HepG2 (cell line): Measurements from ENCODE around the gene MICB. TPM values are rescaled to one million over a fixed set of nuclear protein-coding genes. Genes with fewer than 3 reads are reported as not detected.

Experiments
- AGO1 ChIP-seq: fragments of 200-400 bp; formaldehyde crosslinking; IDR thresholded peaks from 2 replicates; pipeline ENCODE4 v1.6.1; 2017; ENCODE audit warnings: mild to moderate bottlenecking, low read depth, low read length, moderate library complexity; ENCODE audit not compliant: poor library complexity, severe bottlenecking
- ARID5B ChIP-seq: IDR thresholded peaks from 2 replicates; pipeline ENCODE4 v1.4.0; 2020; ENCODE audit warnings: mild to moderate bottlenecking, missing genetic modification reagents
- ARNT2 ChIP-seq: sonication (generic); formaldehyde crosslinking; IDR thresholded peaks from 2 replicates; pipeline ENCODE4 v1.8.0; 2022; ENCODE audit warnings: mild to moderate bottlenecking, low read depth, missing genetic modification reagents, moderate library complexity
- DRAP1 ChIP-seq: IDR thresholded peaks from 2 replicates; pipeline ENCODE4 v1.6.1; 2016; ENCODE audit warnings: missing genetic modification reagents, missing compliant biosample characterization
- DZIP1 ChIP-seq: sonication (generic); formaldehyde crosslinking; IDR thresholded peaks from 2 replicates; pipeline ENCODE4 v1.5.0; 2020; ENCODE audit warnings: mild to moderate bottlenecking, missing genetic modification reagents
- FOXK2 ChIP-seq: fragments of 450-650 bp; IDR thresholded peaks from 2 replicates; pipeline ENCODE4 v1.6.1; 2016
- GLMP ChIP-seq: sonication (generic); formaldehyde crosslinking; IDR thresholded peaks from 2 replicates; pipeline ENCODE4 v1.9.0; 2021; ENCODE audit warnings: missing genetic modification reagents, mild to moderate bottlenecking, borderline replicate concordance
- GPBP1L1 ChIP-seq: sonication (generic); formaldehyde crosslinking; IDR thresholded peaks from 2 replicates; pipeline ENCODE4 v1.5.0; 2020; ENCODE audit warnings: mild to moderate bottlenecking, missing genetic modification reagents
- IKZF5 ChIP-seq: IDR thresholded peaks from 2 replicates; pipeline ENCODE4 v1.6.1; 2018; ENCODE audit warnings: missing genetic modification reagents, mild to moderate bottlenecking, missing compliant biosample characterization
- MTF2 ChIP-seq: sonication (generic); formaldehyde crosslinking; IDR thresholded peaks from 2 replicates; pipeline ENCODE4 v1.5.0; 2020; ENCODE audit warnings: missing genetic modification reagents, borderline replicate concordance
- THYN1 ChIP-seq: sonication (generic); formaldehyde crosslinking; IDR thresholded peaks from 2 replicates; pipeline ENCODE4 v1.8.1; 2023; ENCODE audit warnings: low read depth, mild to moderate bottlenecking, moderate library complexity, missing genetic modification reagents, borderline replicate concordance
- ZNF30 ChIP-seq: sonication (generic); formaldehyde crosslinking; IDR thresholded peaks from 2 replicates; pipeline ENCODE4 v1.5.0; 2020; ENCODE audit warnings: mild to moderate bottlenecking, missing genetic modification reagents
- ZNF317 ChIP-seq: sonication (generic); formaldehyde crosslinking; IDR thresholded peaks from 2 replicates; pipeline ENCODE4 v1.5.0; 2020; ENCODE audit warnings: mild to moderate bottlenecking, missing genetic modification reagents
- ZNF513 ChIP-seq: sonication (generic); formaldehyde crosslinking; conservative IDR thresholded peaks from 2 replicates; pipeline ENCODE4 v1.5.0; 2020; ENCODE audit warnings: missing genetic modification reagents
- ZNF605 ChIP-seq: sonication (generic); formaldehyde crosslinking; IDR thresholded peaks from 2 replicates; pipeline ENCODE4 v1.8.0; 2022; ENCODE audit warnings: mild to moderate bottlenecking, missing genetic modification reagents
- ZSCAN20 ChIP-seq: sonication (generic); formaldehyde crosslinking; IDR thresholded peaks from 2 replicates; pipeline ENCODE4 v1.4.0; 2020; ENCODE audit warnings: missing genetic modification reagents, mild to moderate bottlenecking, borderline replicate concordance
- ZZZ3 ChIP-seq: sonication (generic); formaldehyde crosslinking; IDR thresholded peaks from 2 replicates; pipeline ENCODE4 v1.4.0; 2020; ENCODE audit warnings: missing genetic modification reagents, mild to moderate bottlenecking, borderline replicate concordance
- polyA plus RNA-seq, 8 experiments: library from polyadenylated mRNA; depleted of rRNA in 3 of 8; stranded (reverse) in 7 of 8; unstranded in 1 of 8; fragments of >200 nt; fragmentation: Illumina TruSeq in 4 of 8; extraction: Trizol in 4 of 8; gene quantifications; 2 replicates each; pipeline versions ENCODE4 v1.2.1 to v1.2.3, GENCODE V29; 2011 to 2016; ENCODE audit warnings: low read depth in 4 of 8, missing spikeins in 1 of 8, mixed read lengths in 1 of 8; ENCODE audit not compliant: insufficient read depth in 1 of 8
- total RNA-seq, 5 experiments: library from RNA; depleted of rRNA; stranded (reverse); fragments of >200 nt; fragmentation: Illumina TruSeq; extraction: Trizol; gene quantifications; 2 replicates each; pipeline ENCODE4 v1.2.3, GENCODE V29; 2016; ENCODE audit warnings: low read depth in 1 of 5

MICB gene
- total and polyA plus RNA-seq, 2 of the 13 experiments (the other 11 are each of a cell fraction or from before 2014, with no cell fraction given): 12.5 to 12.8 TPM

- TF ChIP-seq FOXK2: no peak
- TF ChIP-seq ZSCAN20 (CRISPR knock-in tag): no peak
- no peak for TF ChIP-seq GPBP1L1
- TF ChIP-seq MTF2 (CRISPR knock-in tag): 0 out of 2 replicates have a peak, but pooled peaks have one; percentile 3
- TF ChIP-seq ZZZ3 (CRISPR knock-in tag): no peak
- no peak for TF ChIP-seq IKZF5 (CRISPR knock-in tag)
- no peak for TF ChIP-seq ZNF605 (CRISPR knock-in tag)
- TF ChIP-seq ZNF317: no peak
- TF ChIP-seq ARID5B (CRISPR knock-in tag): no peak
- TF ChIP-seq ARNT2 (CRISPR knock-in tag): no peak
- TF ChIP-seq THYN1 (CRISPR knock-in tag): no peak
- TF ChIP-seq ZNF513 (CRISPR knock-in tag): no peak
- no peak for TF ChIP-seq ZNF30 (CRISPR knock-in tag)
- no peak for TF ChIP-seq AGO1
- no peak for TF ChIP-seq DZIP1 (CRISPR knock-in tag)
- TF ChIP-seq GLMP (CRISPR knock-in tag): no peak
- TF ChIP-seq DRAP1: 0 out of 2 replicates have a peak, but pooled peaks have one; percentile 10
These were observed 42.7 kb downstream of the MICB start (continued) for GRCh38 chr6:31540640-31541039.
